H1 (cell line): ENCODE data around the gene ATP13A3. TPM values are rescaled to one million over a fixed set of nuclear protein-coding genes. Genes with fewer than 3 reads are reported as not detected.

Source experiments
- CBX8 ChIP-seq: fragments of 300-800, 300-1000 bp; sonication (generic); IDR thresholded peaks from 2 replicates; pipeline ENCODE4 v1.7.1; 2016; ENCODE audit warnings: low read depth, low read length, borderline replicate concordance
- TEAD4 ChIP-seq: IDR thresholded peaks from 2 replicates; pipeline ENCODE4 v1.6.1; 2012; ENCODE audit warnings: low read depth, low read length, inconsistent platforms, mixed read lengths
- polyA plus RNA-seq, 7 experiments: library from polyadenylated mRNA; depleted of rRNA in 3 of 7; stranded (reverse) in 5 of 7; unstranded in 2 of 7; fragments of >200 nt in 5 of 7; fragments of 200-250 nt in 2 of 7; gene quantifications; 1 replicate in 5 of 7; 2 replicates in 1 of 7; 4 replicates in 1 of 7; pipeline versions ENCODE4 v1.2.1 to v1.2.3, GENCODE V29; 2011 to 2013; ENCODE audit warnings: missing spikeins in 2 of 7, mixed read lengths in 2 of 7
- total RNA-seq: library from RNA; stranded (reverse); fragmentation: NEBNext Ultra II Directional; extraction: Animal tissue kit (Norgen Biotek cat#: 25700); gene quantifications from 2 replicates; pipeline ENCODE4 v1.2.1, GENCODE V29; 2021
- TF ChIP-seq, protein P1 (sequence below): fragments of 300-600 bp; sonication (generic); IDR thresholded peaks from 2 replicates; pipeline ENCODE4 v1.7.1; 2012; ENCODE audit warnings: low read length, moderate library complexity, mild to moderate bottlenecking, inconsistent platforms; ENCODE audit not compliant: insufficient replicate concordance
- TF ChIP-seq, protein P2 (sequence below): IDR thresholded peaks from 2 replicates; pipeline ENCODE4 v1.6.1; 2012; ENCODE audit warnings: inconsistent platforms

Gene ATP13A3
- total and polyA plus RNA-seq, 2 of the 8 experiments (the other 6 are each of a cell fraction or from before 2014, with no cell fraction given), result 18.6 to 92.2 TPM

DNA sequence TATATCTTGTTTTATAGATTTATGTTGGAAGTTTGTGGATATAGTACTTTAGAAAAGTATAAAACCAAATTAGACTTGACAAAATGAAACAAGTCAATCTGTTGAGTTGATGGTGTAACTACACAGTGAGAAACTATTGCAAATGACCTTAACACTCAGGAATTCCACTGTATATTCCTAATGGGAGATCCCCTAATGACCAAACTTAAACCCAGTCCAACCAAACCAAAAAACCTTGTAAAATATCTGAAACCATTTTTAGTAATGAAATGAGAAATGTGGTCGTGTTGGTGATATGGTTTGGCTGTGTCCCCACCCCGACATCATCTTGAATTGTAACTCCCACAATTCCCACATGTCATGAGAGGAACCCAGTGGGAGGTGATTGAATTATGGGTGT, 31.9 kb upstream of the ATP13A3 start (continued):
- TF ChIP-seq, protein P1, sequence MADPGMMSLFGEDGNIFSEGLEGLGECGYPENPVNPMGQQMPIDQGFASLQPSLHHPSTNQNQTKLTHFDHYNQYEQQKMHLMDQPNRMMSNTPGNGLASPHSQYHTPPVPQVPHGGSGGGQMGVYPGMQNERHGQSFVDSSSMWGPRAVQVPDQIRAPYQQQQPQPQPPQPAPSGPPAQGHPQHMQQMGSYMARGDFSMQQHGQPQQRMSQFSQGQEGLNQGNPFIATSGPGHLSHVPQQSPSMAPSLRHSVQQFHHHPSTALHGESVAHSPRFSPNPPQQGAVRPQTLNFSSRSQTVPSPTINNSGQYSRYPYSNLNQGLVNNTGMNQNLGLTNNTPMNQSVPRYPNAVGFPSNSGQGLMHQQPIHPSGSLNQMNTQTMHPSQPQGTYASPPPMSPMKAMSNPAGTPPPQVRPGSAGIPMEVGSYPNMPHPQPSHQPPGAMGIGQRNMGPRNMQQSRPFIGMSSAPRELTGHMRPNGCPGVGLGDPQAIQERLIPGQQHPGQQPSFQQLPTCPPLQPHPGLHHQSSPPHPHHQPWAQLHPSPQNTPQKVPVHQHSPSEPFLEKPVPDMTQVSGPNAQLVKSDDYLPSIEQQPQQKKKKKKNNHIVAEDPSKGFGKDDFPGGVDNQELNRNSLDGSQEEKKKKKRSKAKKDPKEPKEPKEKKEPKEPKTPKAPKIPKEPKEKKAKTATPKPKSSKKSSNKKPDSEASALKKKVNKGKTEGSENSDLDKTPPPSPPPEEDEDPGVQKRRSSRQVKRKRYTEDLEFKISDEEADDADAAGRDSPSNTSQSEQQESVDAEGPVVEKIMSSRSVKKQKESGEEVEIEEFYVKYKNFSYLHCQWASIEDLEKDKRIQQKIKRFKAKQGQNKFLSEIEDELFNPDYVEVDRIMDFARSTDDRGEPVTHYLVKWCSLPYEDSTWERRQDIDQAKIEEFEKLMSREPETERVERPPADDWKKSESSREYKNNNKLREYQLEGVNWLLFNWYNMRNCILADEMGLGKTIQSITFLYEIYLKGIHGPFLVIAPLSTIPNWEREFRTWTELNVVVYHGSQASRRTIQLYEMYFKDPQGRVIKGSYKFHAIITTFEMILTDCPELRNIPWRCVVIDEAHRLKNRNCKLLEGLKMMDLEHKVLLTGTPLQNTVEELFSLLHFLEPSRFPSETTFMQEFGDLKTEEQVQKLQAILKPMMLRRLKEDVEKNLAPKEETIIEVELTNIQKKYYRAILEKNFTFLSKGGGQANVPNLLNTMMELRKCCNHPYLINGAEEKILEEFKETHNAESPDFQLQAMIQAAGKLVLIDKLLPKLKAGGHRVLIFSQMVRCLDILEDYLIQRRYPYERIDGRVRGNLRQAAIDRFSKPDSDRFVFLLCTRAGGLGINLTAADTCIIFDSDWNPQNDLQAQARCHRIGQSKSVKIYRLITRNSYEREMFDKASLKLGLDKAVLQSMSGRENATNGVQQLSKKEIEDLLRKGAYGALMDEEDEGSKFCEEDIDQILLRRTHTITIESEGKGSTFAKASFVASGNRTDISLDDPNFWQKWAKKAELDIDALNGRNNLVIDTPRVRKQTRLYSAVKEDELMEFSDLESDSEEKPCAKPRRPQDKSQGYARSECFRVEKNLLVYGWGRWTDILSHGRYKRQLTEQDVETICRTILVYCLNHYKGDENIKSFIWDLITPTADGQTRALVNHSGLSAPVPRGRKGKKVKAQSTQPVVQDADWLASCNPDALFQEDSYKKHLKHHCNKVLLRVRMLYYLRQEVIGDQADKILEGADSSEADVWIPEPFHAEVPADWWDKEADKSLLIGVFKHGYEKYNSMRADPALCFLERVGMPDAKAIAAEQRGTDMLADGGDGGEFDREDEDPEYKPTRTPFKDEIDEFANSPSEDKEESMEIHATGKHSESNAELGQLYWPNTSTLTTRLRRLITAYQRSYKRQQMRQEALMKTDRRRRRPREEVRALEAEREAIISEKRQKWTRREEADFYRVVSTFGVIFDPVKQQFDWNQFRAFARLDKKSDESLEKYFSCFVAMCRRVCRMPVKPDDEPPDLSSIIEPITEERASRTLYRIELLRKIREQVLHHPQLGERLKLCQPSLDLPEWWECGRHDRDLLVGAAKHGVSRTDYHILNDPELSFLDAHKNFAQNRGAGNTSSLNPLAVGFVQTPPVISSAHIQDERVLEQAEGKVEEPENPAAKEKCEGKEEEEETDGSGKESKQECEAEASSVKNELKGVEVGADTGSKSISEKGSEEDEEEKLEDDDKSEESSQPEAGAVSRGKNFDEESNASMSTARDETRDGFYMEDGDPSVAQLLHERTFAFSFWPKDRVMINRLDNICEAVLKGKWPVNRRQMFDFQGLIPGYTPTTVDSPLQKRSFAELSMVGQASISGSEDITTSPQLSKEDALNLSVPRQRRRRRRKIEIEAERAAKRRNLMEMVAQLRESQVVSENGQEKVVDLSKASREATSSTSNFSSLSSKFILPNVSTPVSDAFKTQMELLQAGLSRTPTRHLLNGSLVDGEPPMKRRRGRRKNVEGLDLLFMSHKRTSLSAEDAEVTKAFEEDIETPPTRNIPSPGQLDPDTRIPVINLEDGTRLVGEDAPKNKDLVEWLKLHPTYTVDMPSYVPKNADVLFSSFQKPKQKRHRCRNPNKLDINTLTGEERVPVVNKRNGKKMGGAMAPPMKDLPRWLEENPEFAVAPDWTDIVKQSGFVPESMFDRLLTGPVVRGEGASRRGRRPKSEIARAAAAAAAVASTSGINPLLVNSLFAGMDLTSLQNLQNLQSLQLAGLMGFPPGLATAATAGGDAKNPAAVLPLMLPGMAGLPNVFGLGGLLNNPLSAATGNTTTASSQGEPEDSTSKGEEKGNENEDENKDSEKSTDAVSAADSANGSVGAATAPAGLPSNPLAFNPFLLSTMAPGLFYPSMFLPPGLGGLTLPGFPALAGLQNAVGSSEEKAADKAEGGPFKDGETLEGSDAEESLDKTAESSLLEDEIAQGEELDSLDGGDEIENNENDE, result no peak
- no peak for TF ChIP-seq TEAD4
- TF ChIP-seq, protein P2, sequence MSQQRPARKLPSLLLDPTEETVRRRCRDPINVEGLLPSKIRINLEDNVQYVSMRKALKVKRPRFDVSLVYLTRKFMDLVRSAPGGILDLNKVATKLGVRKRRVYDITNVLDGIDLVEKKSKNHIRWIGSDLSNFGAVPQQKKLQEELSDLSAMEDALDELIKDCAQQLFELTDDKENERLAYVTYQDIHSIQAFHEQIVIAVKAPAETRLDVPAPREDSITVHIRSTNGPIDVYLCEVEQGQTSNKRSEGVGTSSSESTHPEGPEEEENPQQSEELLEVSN, result no peak
- TF ChIP-seq CBX8, result no peak
- TF ChIP-seq, all 59 proteins: peak for 0
